ENCODE measurements around the gene FOXD4L5.
"Not testable (repeated sequence)": the region's sequence is repeated elsewhere in the genome, so short reads cannot be mapped to it uniquely, and the experiment has no call there.

Gene FOXD4L5

DNA sequence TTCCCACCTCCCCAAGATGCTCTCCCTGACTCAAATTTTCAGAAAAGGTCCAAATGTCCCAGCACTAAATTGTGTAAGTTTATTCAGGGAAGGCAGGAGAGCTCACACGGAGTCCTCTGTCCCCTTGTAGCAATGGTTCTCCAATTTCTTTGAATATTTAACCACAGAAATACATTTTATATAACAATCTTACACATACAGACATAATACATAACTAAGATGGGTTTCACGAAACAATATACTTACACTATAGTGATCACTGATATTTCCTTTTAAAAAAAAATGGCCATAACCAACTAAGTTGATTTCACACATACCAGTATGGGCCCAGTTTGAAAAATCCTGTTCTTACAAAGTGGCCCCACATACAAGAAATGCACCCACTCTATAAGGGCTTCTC, at the start of gene FOXD4L5:
FOXD4L5 (minus strand) TSS at position 101 of the 400 bp plus-strand sequence. CDS start 832 bp downstream, outside the sequence.
- not testable (repeated sequence) for DNase-seq

DNA sequence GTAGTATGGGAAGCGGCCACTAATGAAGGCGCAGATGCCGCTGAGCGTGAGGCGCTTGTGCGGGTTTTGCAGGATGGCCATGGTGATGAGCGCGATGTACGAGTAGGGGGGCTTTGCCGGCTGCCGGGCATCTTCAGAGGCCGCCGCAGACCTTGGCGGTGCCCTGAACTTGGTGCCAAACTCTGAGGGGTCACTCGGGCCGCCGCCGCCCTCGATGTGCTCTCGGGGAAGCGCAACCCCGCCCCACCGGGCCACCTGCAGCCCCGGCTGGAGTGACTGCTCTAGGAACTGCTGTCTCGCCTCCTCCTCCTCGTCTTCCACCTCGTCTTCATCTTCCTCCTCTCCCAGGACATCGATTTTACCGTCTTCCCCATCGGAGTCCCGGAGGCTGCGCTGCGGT, 1.1 kb downstream of the FOXD4L5 start:
- DNase-seq: not testable (repeated sequence)

DNA sequence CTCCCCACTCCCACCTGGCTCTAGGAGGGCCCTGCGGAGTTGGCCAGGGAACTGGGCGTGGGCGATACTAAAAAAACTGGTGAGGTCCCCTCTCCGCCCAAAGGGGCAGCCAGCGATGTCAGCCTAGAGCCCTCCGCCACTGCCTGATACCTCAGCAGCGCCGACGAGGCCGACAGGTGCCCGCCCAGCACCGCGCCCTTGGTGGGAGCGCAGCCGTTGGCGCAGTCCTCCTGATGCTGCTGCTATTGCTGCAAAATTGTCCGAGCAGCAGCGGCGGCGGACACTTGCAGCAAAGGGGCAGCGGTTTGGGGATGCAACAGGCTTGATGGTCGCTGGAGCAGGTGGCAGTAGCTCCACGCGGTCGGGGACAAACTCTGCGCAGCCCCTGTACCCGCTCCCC, 2.0 kb downstream of the FOXD4L5 start:
- not testable (repeated sequence) for DNase-seq
